GM12892 (cell line): ENCODE data around the gene DLGAP1.

Experiments used
- DNase-seq: peaks from one replicate; pipeline ENCODE4 v3.0.0; 2011; ENCODE audit not compliant: insufficient read length
- FAIRE-seq: peaks from 2 replicates; lab custom pipeline; 2011; peaks lifted over from hg19 to GRCh38; lab: Jason Lieb, UNC
- POLR2A ChIP-seq: IDR thresholded peaks from 2 replicates; pipeline ENCODE4 v1.6.1; 2011; ENCODE audit warnings: low read depth, low read length, control low read depth
- POLR2AphosphoS5 ChIP-seq: IDR thresholded peaks from 2 replicates; pipeline ENCODE4 v1.6.1; 2011; ENCODE audit warnings: low read depth, low read length, control low read depth
- TAF1 ChIP-seq: IDR thresholded peaks from 2 replicates; pipeline ENCODE4 v1.6.1; 2011; ENCODE audit warnings: low read depth, mild to moderate bottlenecking, control low read depth, low read length, borderline replicate concordance

Gene DLGAP1

GRCh38 chr18:3452750-3453539 is 1002.2 kb downstream of the DLGAP1 start:
- DNase-seq = no peak
- FAIRE-seq = no peak
- TF ChIP-seq POLR2AphosphoS5 = no peak
- no peak for TF ChIP-seq TAF1
- no peak for TF ChIP-seq POLR2A

- TF ChIP-seq POLR2A (no peak), TAF1 (no peak), POLR2AphosphoS5 (no peak)
- no peak for DNase-seq
- no peak for FAIRE-seq
Observed at GRCh38 chr18:3451989-3452749, 1002.9 kb downstream of the DLGAP1 start.

- FAIRE-seq = no peak
- DNase-seq = no peak
Observed at GRCh38 chr18:3451183-3451988, 1003.7 kb downstream of the DLGAP1 start.

GRCh38 chr18:3450799-3451182 is 1004.3 kb downstream of the DLGAP1 start:
- no peak for TF ChIP-seq POLR2AphosphoS5
- TF ChIP-seq POLR2A = no peak
- no peak for TF ChIP-seq TAF1
- DNase-seq (no peak), FAIRE-seq (no peak)

More at GRCh38 chr18:3451183-3451988, 1003.7 kb downstream of the DLGAP1 start:
- TF ChIP-seq TAF1 = no peak
- TF ChIP-seq POLR2AphosphoS5 = no peak
- TF ChIP-seq POLR2A = no peak

GRCh38 chr18:3450012-3450798 is 1004.9 kb downstream of the DLGAP1 start, which contains the start of gene TGIF1:
TSS of gene TGIF1 (plus strand) at chr18:3450172. CDS start at chr18:3450490, 318 bp downstream.
- FAIRE-seq (no peak), DNase-seq (no peak)
- TF ChIP-seq POLR2A (no peak), TAF1 (no peak), POLR2AphosphoS5 (no peak)

- FAIRE-seq (no peak), DNase-seq (no peak)
- TF ChIP-seq TAF1 = 0 out of 2 replicates have a peak, but pooled peaks have one; percentile 0
- TF ChIP-seq POLR2AphosphoS5 = no peak
Observed at GRCh38 chr18:3449512-3450011, 1005.5 kb downstream of the DLGAP1 start.

GRCh38 chr18:3448838-3449511 is 1006.1 kb downstream of the DLGAP1 start:
- no peak for FAIRE-seq
- DNase-seq = peak; percentile 52
- TF ChIP-seq POLR2A = no peak
- 0 out of 2 replicates have a peak, but pooled peaks have one; percentile 23 for TF ChIP-seq TAF1

GRCh38 chr18:3447895-3448837 is 1006.9 kb downstream of the DLGAP1 start:
- FAIRE-seq (no peak), DNase-seq (peak; percentile 53)
- TF ChIP-seq POLR2A = no peak
- TF ChIP-seq TAF1 = no peak
- no peak for TF ChIP-seq POLR2AphosphoS5

- TF ChIP-seq POLR2A (no peak), TAF1 (no peak), POLR2AphosphoS5 (no peak)
- DNase-seq = no peak
- FAIRE-seq = no peak
Observed at GRCh38 chr18:3447068-3447894, 1007.8 kb downstream of the DLGAP1 start.
